Lower leg skin (tissue), 3 donors: Measurements from ENCODE around the gene PTCHD1.

Experiments
- CTCF ChIP-seq, 3 donors: fragments of 450-650 bp; IDR thresholded peaks; one replicate each; pipeline ENCODE4 v1.5.1; 2016; ENCODE audit warnings: antibody characterized with exemption in 3 of 3, mild to moderate bottlenecking in 3 of 3, moderate library complexity in 2 of 3
- POLR2A ChIP-seq, 2 donors: fragments of 450-650 bp; IDR thresholded peaks; one replicate each; pipeline ENCODE4 v1.6.1; 2016 to 2017; ENCODE audit warnings: antibody characterized with exemption in 2 of 2, mild to moderate bottlenecking in 1 of 2, moderate library complexity in 1 of 2

GRCh38 chrX:23332888-23333821 is 1.5 kb upstream of the PTCHD1 start:
- no peak for TF ChIP-seq CTCF (IDR thresholded peaks at IDR 0.05)
- TF ChIP-seq POLR2A (IDR thresholded peaks at IDR 0.05) = no peak
